ENCODE results near the gene JPT2.

GRCh38 chr16:1749152-1750117 lies 71.4 kb downstream of the JPT2 start:
- no peak for TF ChIP-seq CTCF (conservative IDR thresholded peaks at IDR 0.05)
- no peak for TF ChIP-seq EZH2 (IDR thresholded peaks at IDR 0.05; ENCODE audit: low read depth)
